ENCODE results near the gene PUSL1.

The PUSL1 gene

GRCh38 chr1:1359308-1359663 is 50.9 kb downstream of the PUSL1 start:
- TF ChIP-seq CTCF (IDR thresholded peaks at IDR 0.05; ENCODE audit: low read depth, low read length, poor library complexity, severe bottlenecking), result no peak
- TF ChIP-seq EZH2phosphoT487 (IDR thresholded peaks at IDR 0.05; ENCODE audit: borderline replicate concordance, low read length), result no peak
- no peaks in the 10 kb centered on the region for H4K20me1 ChIP-seq (ENCODE audit: control insufficient read depth, insufficient read depth, low read depth, low read length)
- H3K4me2 ChIP-seq (ENCODE audit: low read length), result no peak overlapping the region
- no peaks in the 10 kb centered on the region for H3K79me2 ChIP-seq (ENCODE audit: control insufficient read depth, low read length)
- no peak overlapping the region for H3K27ac ChIP-seq (ENCODE audit: low read depth, low read length)
- H3F3A ChIP-seq (ENCODE audit: control insufficient read depth, insufficient read depth), result no peaks in the 10 kb centered on the region
- no peaks in the 10 kb centered on the region for H3K9me2 ChIP-seq (replicated peaks; ENCODE audit: control insufficient read depth, low read length)
- peaks cover 13% of the 10 kb centered on the region for H3K27me3 ChIP-seq (ENCODE audit: control insufficient read depth, low read length)
- no peak overlapping the region for H3K4me3 ChIP-seq (ENCODE audit: low read length)
- H3K4me1 ChIP-seq (ENCODE audit: control insufficient read depth, low read length), result no peaks in the 10 kb centered on the region
- no peaks in the 10 kb centered on the region for H3K36me3 ChIP-seq (ENCODE audit: control insufficient read depth, low read length)
- no peaks in the 10 kb centered on the region for H3K9me3 ChIP-seq (ENCODE audit: control insufficient read depth, insufficient read depth, low read length)

GRCh38 chr1:1359664-1360468 is 51.5 kb downstream of the PUSL1 start:
- no peak for TF ChIP-seq CTCF (IDR thresholded peaks at IDR 0.05; ENCODE audit: low read depth, low read length, poor library complexity, severe bottlenecking)
- TF ChIP-seq EZH2phosphoT487 (IDR thresholded peaks at IDR 0.05; ENCODE audit: borderline replicate concordance, low read length), result no peak
- H3K27ac ChIP-seq (ENCODE audit: low read depth, low read length), result no peak overlapping the region
- no peaks in the 10 kb centered on the region for H4K20me1 ChIP-seq (ENCODE audit: control insufficient read depth, insufficient read depth, low read depth, low read length)
- H3K79me2 ChIP-seq (ENCODE audit: control insufficient read depth, low read length), result no peaks in the 10 kb centered on the region
- H3K9me3 ChIP-seq (ENCODE audit: control insufficient read depth, insufficient read depth, low read length), result no peaks in the 10 kb centered on the region
- H3F3A ChIP-seq (ENCODE audit: control insufficient read depth, insufficient read depth), result no peaks in the 10 kb centered on the region
- H3K4me3 ChIP-seq (ENCODE audit: low read length), result no peak overlapping the region
- H3K9me2 ChIP-seq (replicated peaks; ENCODE audit: control insufficient read depth, low read length), result no peaks in the 10 kb centered on the region
- H3K36me3 ChIP-seq (ENCODE audit: control insufficient read depth, low read length), result no peaks in the 10 kb centered on the region
- H3K4me1 ChIP-seq (ENCODE audit: control insufficient read depth, low read length), result no peaks in the 10 kb centered on the region
- no peak overlapping the region for H3K4me2 ChIP-seq (ENCODE audit: low read length)
- H3K27me3 ChIP-seq (ENCODE audit: control insufficient read depth, low read length), result peaks cover 12% of the 10 kb centered on the region

GRCh38 chr1:1360506-1361169 is 52.2 kb downstream of the PUSL1 start:
- Histone ChIP-seq H3K9me2 (replicated peaks; ENCODE audit: control insufficient read depth, low read length) (no peaks in the 10 kb centered on the region), H3K4me1 (ENCODE audit: control insufficient read depth, low read length) (no peaks in the 10 kb centered on the region), H3F3A (ENCODE audit: control insufficient read depth, insufficient read depth) (no peaks in the 10 kb centered on the region), H3K4me3 (ENCODE audit: low read length) (no peak overlapping the region), H3K27ac (ENCODE audit: low read depth, low read length) (no peak overlapping the region), H4K20me1 (ENCODE audit: control insufficient read depth, insufficient read depth, low read depth, low read length) (no peaks in the 10 kb centered on the region), H3K27me3 (ENCODE audit: control insufficient read depth, low read length) (peaks cover 12% of the 10 kb centered on the region), H3K36me3 (ENCODE audit: control insufficient read depth, low read length) (no peaks in the 10 kb centered on the region), H3K79me2 (ENCODE audit: control insufficient read depth, low read length) (no peaks in the 10 kb centered on the region), H3K9me3 (ENCODE audit: control insufficient read depth, insufficient read depth, low read length) (no peaks in the 10 kb centered on the region), H3K4me2 (ENCODE audit: low read length) (no peak overlapping the region)
- TF ChIP-seq CTCF (IDR thresholded peaks at IDR 0.05; ENCODE audit: low read depth, low read length, poor library complexity, severe bottlenecking) (no peak), EZH2phosphoT487 (IDR thresholded peaks at IDR 0.05; ENCODE audit: borderline replicate concordance, low read length) (no peak)

Measured in DOHH2 (cell line).